ENCODE data around the gene TUBB.

DNA sequence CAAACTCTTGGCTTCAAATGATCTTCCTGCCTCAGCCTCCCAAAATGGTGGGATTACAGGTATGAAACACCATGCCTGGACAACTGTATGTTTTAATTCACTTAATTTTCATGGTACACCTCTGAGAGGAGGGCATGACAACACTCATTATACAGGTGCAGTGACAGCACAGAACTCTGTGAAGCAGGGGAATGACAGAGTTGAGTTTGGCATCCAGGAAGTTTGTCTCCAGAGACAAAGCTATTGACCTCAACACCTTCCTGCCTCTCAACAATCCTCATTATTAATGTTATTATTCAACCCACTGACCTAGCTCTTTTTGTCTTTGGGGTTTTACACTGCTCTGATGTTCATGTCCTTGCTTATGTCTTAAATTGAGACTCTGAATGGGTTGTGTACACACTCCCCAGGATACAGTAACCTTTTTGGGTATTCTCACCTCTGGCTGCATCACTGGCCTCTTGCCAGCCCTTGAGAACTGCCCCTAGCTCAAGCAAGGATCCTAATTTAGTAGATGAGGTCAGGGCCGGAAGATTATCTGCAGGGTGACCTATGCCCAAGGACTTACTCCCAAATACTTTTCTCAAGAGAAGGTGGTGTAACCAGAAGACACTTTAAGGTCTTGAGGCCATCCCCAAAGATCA, 37.2 kb downstream of the TUBB start:
- no peak for TF ChIP-seq USF1 (IDR thresholded peaks at IDR 0.05)
- no peak for TF ChIP-seq TEAD4 (IDR thresholded peaks at IDR 0.05)
- peak; percentile 62 for TF ChIP-seq NFIC (IDR thresholded peaks at IDR 0.05)
- TF ChIP-seq EP300 (IDR thresholded peaks at IDR 0.05; ENCODE audit: borderline replicate concordance), result no peak
